ENCODE results near the gene BPIFB4.

Gene BPIFB4

GRCh38 chr20:33081411-33082154 is 2.1 kb downstream of the BPIFB4 start:
- no peaks in the 10 kb centered on the region for H3K9me3 ChIP-seq (replicated peaks in 1 of 11)
- H3K4me3 ChIP-seq, result no peak overlapping the region
- no peak overlapping the region for H3K4me2 ChIP-seq
- TF ChIP-seq Cebpa-rat (IDR thresholded peaks at IDR 0.05), result no peak
- H3K9ac ChIP-seq, result no peak overlapping the region
- H3K4me1 ChIP-seq, result peaks cover 0 to 11% (median 6%) of the 10 kb centered on the region in 10 experiments; a peak in 8 of 20 replicates
- H3K27me3 ChIP-seq, result no peaks in the 10 kb centered on the region
- H4K20me1 ChIP-seq, result no peaks in the 10 kb centered on the region
- H3K27ac ChIP-seq, result no peak overlapping the region
- H3K36me3 ChIP-seq, result no peaks in the 10 kb centered on the region

GRCh38 chr20:33082546-33082945 is 3.1 kb downstream of the BPIFB4 start:
- H4K20me1 ChIP-seq, result no peaks in the 10 kb centered on the region
- no peak overlapping the region for H3K4me2 ChIP-seq
- H3K4me1 ChIP-seq, result peaks cover 0 to 7% (median 4%) of the 10 kb centered on the region in 10 experiments; a peak in 8 of 20 replicates

GRCh38 chr20:33083544-33084340 is 4.3 kb downstream of the BPIFB4 start:
- Histone ChIP-seq H3K9ac (no peak overlapping the region), H3K36me3 (no peaks in the 10 kb centered on the region), H4K20me1 (no peaks in the 10 kb centered on the region), H3K27me3 (no peaks in the 10 kb centered on the region), H3K27ac (no peak overlapping the region), H3K9me3 (replicated peaks in 1 of 11) (no peaks in the 10 kb centered on the region), H3K4me2 (no peak overlapping the region), H3K4me1 (no peaks in the 10 kb centered on the region), H3K4me3 (no peak overlapping the region)
- no peak for TF ChIP-seq Cebpa-rat (IDR thresholded peaks at IDR 0.05)

More at GRCh38 chr20:33082546-33082945, 3.1 kb downstream of the BPIFB4 start:
- Histone ChIP-seq H3K27me3 (no peaks in the 10 kb centered on the region), H3K27ac (no peak overlapping the region), H3K36me3 (no peaks in the 10 kb centered on the region), H3K9me3 (replicated peaks in 1 of 11) (no peaks in the 10 kb centered on the region), H3K4me3 (no peak overlapping the region), H3K9ac (no peak overlapping the region)
- no peak for TF ChIP-seq Cebpa-rat (IDR thresholded peaks at IDR 0.05)

- H3K36me3 ChIP-seq, result no peaks in the 10 kb centered on the region
- no peak overlapping the region for H3K4me3 ChIP-seq
- H3K9me3 ChIP-seq (replicated peaks in 1 of 11), result no peaks in the 10 kb centered on the region
- H3K27me3 ChIP-seq, result no peaks in the 10 kb centered on the region
- no peak overlapping the region for H3K4me2 ChIP-seq
- no peak for TF ChIP-seq Cebpa-rat (IDR thresholded peaks at IDR 0.05)
- no peak overlapping the region for H3K9ac ChIP-seq
- no peak overlapping the region for H3K27ac ChIP-seq
- no peaks in the 10 kb centered on the region for H4K20me1 ChIP-seq
- H3K4me1 ChIP-seq, result no peaks in the 10 kb centered on the region
Observed at GRCh38 chr20:33084722-33085121, 5.3 kb downstream of the BPIFB4 start.

GRCh38 chr20:33086052-33086722 is 6.7 kb downstream of the BPIFB4 start:
- Histone ChIP-seq H3K36me3 (no peaks in the 10 kb centered on the region), H3K9me3 (replicated peaks in 1 of 11) (no peaks in the 10 kb centered on the region), H3K9ac (no peak overlapping the region), H3K4me3 (no peak overlapping the region), H3K4me2 (no peak overlapping the region), H3K27ac (no peak overlapping the region), H3K27me3 (no peaks in the 10 kb centered on the region), H3K4me1 (no peaks in the 10 kb centered on the region), H4K20me1 (no peaks in the 10 kb centered on the region)
- no peak for TF ChIP-seq Cebpa-rat (IDR thresholded peaks at IDR 0.05)

- H3K4me2 ChIP-seq, result no peak overlapping the region
- no peak overlapping the region for H3K9ac ChIP-seq
- H3K9me3 ChIP-seq (replicated peaks in 1 of 11), result no peaks in the 10 kb centered on the region
- H3K4me3 ChIP-seq, result no peak overlapping the region
- no peaks in the 10 kb centered on the region for H3K27me3 ChIP-seq
- H4K20me1 ChIP-seq, result no peaks in the 10 kb centered on the region
- H3K36me3 ChIP-seq, result no peaks in the 10 kb centered on the region
- no peaks in the 10 kb centered on the region for H3K4me1 ChIP-seq
- no peak overlapping the region for H3K27ac ChIP-seq
- no peak for TF ChIP-seq Cebpa-rat (IDR thresholded peaks at IDR 0.05)
Observed at GRCh38 chr20:33091147-33091546, 11.7 kb downstream of the BPIFB4 start.

- H3K4me2 ChIP-seq, result no peak overlapping the region
- no peak overlapping the region for H3K4me3 ChIP-seq
- no peak overlapping the region for H3K27ac ChIP-seq
- no peaks in the 10 kb centered on the region for H3K9me3 ChIP-seq (replicated peaks in 1 of 11)
- H3K27me3 ChIP-seq, result no peaks in the 10 kb centered on the region
- no peaks in the 10 kb centered on the region for H4K20me1 ChIP-seq
- no peaks in the 10 kb centered on the region for H3K4me1 ChIP-seq
- TF ChIP-seq Cebpa-rat (IDR thresholded peaks at IDR 0.05), result no peak
- H3K9ac ChIP-seq, result no peak overlapping the region
- no peaks in the 10 kb centered on the region for H3K36me3 ChIP-seq
Observed at GRCh38 chr20:33091693-33092092, 12.2 kb downstream of the BPIFB4 start.

- Histone ChIP-seq H3K4me3 (no peak overlapping the region), H3K4me1 (no peaks in the 10 kb centered on the region), H3K27ac (no peak overlapping the region), H3K4me2 (no peak overlapping the region), H3K36me3 (no peaks in the 10 kb centered on the region), H3K9ac (no peak overlapping the region), H4K20me1 (no peaks in the 10 kb centered on the region; a peak in 1 of 22 replicates), H3K27me3 (no peaks in the 10 kb centered on the region), H3K9me3 (replicated peaks in 1 of 11) (no peaks in the 10 kb centered on the region)
- TF ChIP-seq Cebpa-rat (IDR thresholded peaks at IDR 0.05), result no peak
Observed at GRCh38 chr20:33092361-33092760, 12.9 kb downstream of the BPIFB4 start.

GRCh38 chr20:33093074-33093473 is 13.6 kb downstream of the BPIFB4 start:
- Histone ChIP-seq H3K9me3 (replicated peaks in 1 of 11) (no peaks in the 10 kb centered on the region), H4K20me1 (no peaks in the 10 kb centered on the region; a peak in 1 of 22 replicates), H3K36me3 (no peaks in the 10 kb centered on the region), H3K4me3 (no peak overlapping the region), H3K4me2 (no peak overlapping the region), H3K4me1 (no peaks in the 10 kb centered on the region), H3K27ac (no peak overlapping the region), H3K9ac (no peak overlapping the region), H3K27me3 (no peaks in the 10 kb centered on the region)
- no peak for TF ChIP-seq Cebpa-rat (IDR thresholded peaks at IDR 0.05)

Data from BLaER1 treated with 17β-estradiol and CSF1 and Interleukin-3, amounts not matched to agents 10 nM and 100 nM (cell line).